Thyroid gland (tissue), 4 donors: ENCODE results near the gene BICD2. TPM values are rescaled to one million over a fixed set of nuclear protein-coding genes. Genes with fewer than 3 reads are reported as not detected.
"Not testable (repeated sequence)": the region's sequence is repeated elsewhere in the genome, so short reads cannot be mapped to it uniquely, and the experiment has no call there.

Source experiments
- DNase-seq, 2 donors: peaks; one replicate each; pipeline ENCODE4 v3.0.0-alpha.2; 2019
- H3K27ac ChIP-seq, 3 donors: fragments of 200-600 bp; sonication (generic); 1 replicate in 2 of 3; 2 replicates in 1 of 3; pipeline ENCODE4 v1.5.1; 2016 to 2019; ENCODE audit warnings: mild to moderate bottlenecking in 1 of 3, moderate library complexity in 1 of 3
- H3K27me3 ChIP-seq: fragments of 200-600 bp; sonication (generic); one replicate; pipeline ENCODE4 v1.5.1; 2019
- H3K36me3 ChIP-seq, 2 donors: fragments of 200-600 bp; sonication (generic); one replicate each; pipeline ENCODE4 v1.5.1; 2016 to 2019
- H3K4me1 ChIP-seq, 2 donors: fragments of 200-600 bp; sonication (generic); one replicate each; pipeline ENCODE4 v1.5.1; 2017 to 2019
- H3K4me3 ChIP-seq, 3 donors: fragments of 200-600 bp; sonication (generic); replicated peaks in 1 of 3; 1 replicate in 2 of 3; 2 replicates in 1 of 3; pipeline ENCODE4 v1.5.1; 2016; ENCODE audit warnings: mild to moderate bottlenecking in 1 of 3
- H3K9me3 ChIP-seq: fragments of 200-600 bp; sonication (generic); one replicate; pipeline ENCODE4 v1.5.1; 2017
- POLR2A ChIP-seq, 2 donors: fragments of 450-650 bp; IDR thresholded peaks; one replicate each; pipeline ENCODE4 v1.6.1; 2017; ENCODE audit warnings: antibody characterized with exemption in 2 of 2, mild to moderate bottlenecking in 2 of 2, moderate library complexity in 1 of 2
- WGBS, 2 donors: methylation state at CpG; one replicate each; pipeline ENCODE4 v1.1.5; 2017; 5-methylcytosine and 5-hydroxymethylcytosine counted together
- intact Hi-C: fragments of 100-400 bp; cut with DNase I; formaldehyde crosslinking; loops from one replicate; pipeline ENCODE4 v1.15.1; 2023
- total RNA-seq, 4 donors: library from RNA; depleted of rRNA; stranded (reverse); fragments of >200 nt; gene quantifications; one replicate each; pipeline ENCODE4 v1.2.3, GENCODE V29; 2016
- TF ChIP-seq, protein P1 (sequence below), 6 experiments: fragments of 200-600 bp in 3 of 6; fragments of 450-650 bp in 3 of 6; sonication (generic) in 3 of 6; IDR thresholded peaks; one replicate each; pipeline ENCODE4 v1.5.1; 2016 to 2019; ENCODE audit warnings: antibody characterized with exemption in 6 of 6, mild to moderate bottlenecking in 2 of 6, inconsistent platforms in 1 of 6, moderate library complexity in 1 of 6

Gene BICD2
- total RNA-seq, 4 donors from 2014 or later: 26.1 to 33.3 (median 28.2) TPM

DNA sequence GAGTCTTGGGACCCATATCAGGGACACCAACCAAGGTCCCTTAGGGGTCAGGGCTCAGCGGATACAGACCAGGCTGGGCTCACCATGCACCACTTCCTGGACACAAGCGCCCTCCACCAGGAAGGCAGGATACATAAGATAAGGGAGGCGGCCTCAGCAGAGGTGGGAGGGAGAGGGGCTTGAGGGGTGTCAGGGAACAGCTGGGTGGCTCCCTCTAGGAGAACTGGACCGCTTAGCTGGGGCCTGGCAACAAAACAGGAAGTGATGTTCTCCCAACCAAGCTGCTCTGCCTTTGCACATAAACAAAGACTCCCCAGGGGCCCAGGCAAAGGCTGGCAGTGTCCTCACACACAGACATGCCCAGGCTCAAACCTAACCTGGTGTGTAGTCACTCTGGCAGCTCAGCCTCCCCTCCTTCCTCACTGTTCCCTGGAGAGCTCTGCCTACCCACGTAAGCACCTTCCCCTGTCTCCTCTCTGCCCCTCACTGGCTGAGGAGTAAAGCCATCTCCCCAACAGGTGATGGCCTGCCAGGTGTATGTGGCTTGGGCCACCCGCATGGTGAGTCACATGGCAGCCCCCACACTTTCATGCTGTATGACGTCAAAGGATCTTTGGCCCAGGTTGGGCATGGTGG lies 5.8 kb upstream of the BICD2 start:
- Histone ChIP-seq H3K36me3 (no peaks in the 10 kb centered on the region), H3K4me3 (no peak overlapping the region), H3K27ac (no peak overlapping the region), H3K9me3 (no peaks in the 10 kb centered on the region), H3K4me1 (peaks cover 0 to 6% of the 10 kb centered on the region in 2 donors), H3K27me3 (no peaks in the 10 kb centered on the region)
- TF ChIP-seq, protein P1, sequence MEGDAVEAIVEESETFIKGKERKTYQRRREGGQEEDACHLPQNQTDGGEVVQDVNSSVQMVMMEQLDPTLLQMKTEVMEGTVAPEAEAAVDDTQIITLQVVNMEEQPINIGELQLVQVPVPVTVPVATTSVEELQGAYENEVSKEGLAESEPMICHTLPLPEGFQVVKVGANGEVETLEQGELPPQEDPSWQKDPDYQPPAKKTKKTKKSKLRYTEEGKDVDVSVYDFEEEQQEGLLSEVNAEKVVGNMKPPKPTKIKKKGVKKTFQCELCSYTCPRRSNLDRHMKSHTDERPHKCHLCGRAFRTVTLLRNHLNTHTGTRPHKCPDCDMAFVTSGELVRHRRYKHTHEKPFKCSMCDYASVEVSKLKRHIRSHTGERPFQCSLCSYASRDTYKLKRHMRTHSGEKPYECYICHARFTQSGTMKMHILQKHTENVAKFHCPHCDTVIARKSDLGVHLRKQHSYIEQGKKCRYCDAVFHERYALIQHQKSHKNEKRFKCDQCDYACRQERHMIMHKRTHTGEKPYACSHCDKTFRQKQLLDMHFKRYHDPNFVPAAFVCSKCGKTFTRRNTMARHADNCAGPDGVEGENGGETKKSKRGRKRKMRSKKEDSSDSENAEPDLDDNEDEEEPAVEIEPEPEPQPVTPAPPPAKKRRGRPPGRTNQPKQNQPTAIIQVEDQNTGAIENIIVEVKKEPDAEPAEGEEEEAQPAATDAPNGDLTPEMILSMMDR (IDR thresholded peaks at IDR 0.05): no peak
- no peak for TF ChIP-seq POLR2A (IDR thresholded peaks at IDR 0.05)
- intact Hi-C loops: no loop called here
- WGBS, 2 donors: 66 to 68% methylated on average over 7 of the region's 7 CpGs
- peak in 1 of 2 donors; percentile 5 for DNase-seq

DNA sequence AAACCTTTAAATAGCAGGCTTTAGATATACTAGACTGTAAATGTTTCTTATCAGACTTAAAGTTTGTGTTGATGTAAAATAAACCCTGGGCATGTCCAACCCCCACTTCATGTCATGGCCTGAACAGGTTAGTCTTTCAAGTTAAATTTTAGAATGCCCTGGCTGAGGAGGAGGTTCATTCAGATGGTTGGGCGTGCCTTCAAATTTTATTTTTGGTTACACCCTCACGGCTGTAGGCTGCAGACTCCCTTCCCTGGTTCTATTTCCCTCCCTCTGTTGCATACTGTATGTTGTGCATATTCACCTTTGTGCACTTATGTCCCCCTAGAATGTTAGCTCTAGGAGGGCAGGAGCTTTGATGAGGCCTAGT lies 5.3 kb upstream of the BICD2 start:
- TF ChIP-seq POLR2A (IDR thresholded peaks at IDR 0.05): no peak
- TF ChIP-seq, protein P1 (IDR thresholded peaks at IDR 0.05): no peak
- no peaks in the 10 kb centered on the region for H3K27me3 ChIP-seq
- no peak overlapping the region for H3K27ac ChIP-seq
- H3K36me3 ChIP-seq: no peaks in the 10 kb centered on the region
- no peaks in the 10 kb centered on the region for H3K9me3 ChIP-seq
- WGBS, 2 donors: 69% methylated on average over 2 of the region's 2 CpGs
- H3K4me3 ChIP-seq: no peak overlapping the region
- peaks cover 0 to 6% of the 10 kb centered on the region in 2 donors for H3K4me1 ChIP-seq
- no peak for DNase-seq
- intact Hi-C loops: loop anchor here (5.0 kb wide), 1 partner anchor 103 kb away; no protein-coding TSS in a partner anchor

DNA sequence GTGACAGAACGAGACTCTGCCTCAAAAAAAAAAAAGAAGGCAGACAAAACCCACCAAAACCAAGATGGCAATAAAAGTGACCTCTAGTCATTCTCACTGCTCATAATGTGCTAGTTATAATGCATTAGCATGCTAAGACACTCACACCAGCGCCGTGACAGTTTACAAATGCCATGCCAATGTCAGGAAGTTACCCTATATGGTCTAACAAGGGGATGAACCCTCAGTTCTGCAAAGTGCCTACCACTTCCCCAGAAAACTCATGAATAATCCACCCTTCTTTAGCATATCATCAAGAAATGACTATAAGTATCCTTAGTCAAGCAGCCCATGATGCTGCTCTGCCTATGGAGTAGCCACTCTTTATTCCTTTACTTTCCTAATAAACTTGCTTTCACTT lies 4.7 kb upstream of the BICD2 start:
- DNase-seq: no peak
- H3K9me3 ChIP-seq: no peaks in the 10 kb centered on the region
- H3K4me1 ChIP-seq: peaks cover 0 to 6% of the 10 kb centered on the region in 2 donors
- TF ChIP-seq, protein P1 (IDR thresholded peaks at IDR 0.05): no peak
- TF ChIP-seq POLR2A (IDR thresholded peaks at IDR 0.05): no peak
- no peaks in the 10 kb centered on the region for H3K36me3 ChIP-seq
- H3K27ac ChIP-seq: no peak overlapping the region
- 79 to 86% methylated on average over 3 of the region's 3 CpGs for WGBS, 2 donors
- no peak overlapping the region for H3K4me3 ChIP-seq
- intact Hi-C loops: loop anchor here (5.0 kb wide), 1 partner anchor 102 kb away; no protein-coding TSS in a partner anchor
- no peaks in the 10 kb centered on the region for H3K27me3 ChIP-seq

DNA sequence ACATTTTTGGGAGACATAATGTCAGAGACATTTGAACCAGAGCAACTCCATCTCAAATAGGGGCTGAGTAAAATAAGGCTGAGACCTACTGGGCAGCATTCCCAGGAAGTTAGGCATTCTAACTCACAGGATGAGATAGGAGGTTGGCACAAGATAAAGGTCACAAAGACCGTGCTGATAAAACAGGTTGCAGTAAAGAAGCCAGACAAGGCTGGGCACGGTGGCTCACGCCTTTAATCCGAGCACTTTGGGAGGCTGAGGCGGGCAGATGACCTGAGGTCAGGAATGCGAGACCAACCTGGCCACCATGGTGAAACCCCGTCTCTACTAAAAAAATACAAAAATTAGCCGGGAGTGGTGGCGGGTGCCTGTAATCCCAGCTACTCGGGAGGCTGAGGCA lies 4.2 kb upstream of the BICD2 start:
- H3K4me1 ChIP-seq, H3K9me3 ChIP-seq, H3K4me3 ChIP-seq, H3K27me3 ChIP-seq, DNase-seq, H3K27ac ChIP-seq, H3K36me3 ChIP-seq: not testable (repeated sequence)
- 83 to 88% methylated on average over 10 of the region's 10 CpGs for WGBS, 2 donors
- intact Hi-C loops: loop anchor here (5.0 kb wide), 1 partner anchor 102 kb away; no protein-coding TSS in a partner anchor

DNA sequence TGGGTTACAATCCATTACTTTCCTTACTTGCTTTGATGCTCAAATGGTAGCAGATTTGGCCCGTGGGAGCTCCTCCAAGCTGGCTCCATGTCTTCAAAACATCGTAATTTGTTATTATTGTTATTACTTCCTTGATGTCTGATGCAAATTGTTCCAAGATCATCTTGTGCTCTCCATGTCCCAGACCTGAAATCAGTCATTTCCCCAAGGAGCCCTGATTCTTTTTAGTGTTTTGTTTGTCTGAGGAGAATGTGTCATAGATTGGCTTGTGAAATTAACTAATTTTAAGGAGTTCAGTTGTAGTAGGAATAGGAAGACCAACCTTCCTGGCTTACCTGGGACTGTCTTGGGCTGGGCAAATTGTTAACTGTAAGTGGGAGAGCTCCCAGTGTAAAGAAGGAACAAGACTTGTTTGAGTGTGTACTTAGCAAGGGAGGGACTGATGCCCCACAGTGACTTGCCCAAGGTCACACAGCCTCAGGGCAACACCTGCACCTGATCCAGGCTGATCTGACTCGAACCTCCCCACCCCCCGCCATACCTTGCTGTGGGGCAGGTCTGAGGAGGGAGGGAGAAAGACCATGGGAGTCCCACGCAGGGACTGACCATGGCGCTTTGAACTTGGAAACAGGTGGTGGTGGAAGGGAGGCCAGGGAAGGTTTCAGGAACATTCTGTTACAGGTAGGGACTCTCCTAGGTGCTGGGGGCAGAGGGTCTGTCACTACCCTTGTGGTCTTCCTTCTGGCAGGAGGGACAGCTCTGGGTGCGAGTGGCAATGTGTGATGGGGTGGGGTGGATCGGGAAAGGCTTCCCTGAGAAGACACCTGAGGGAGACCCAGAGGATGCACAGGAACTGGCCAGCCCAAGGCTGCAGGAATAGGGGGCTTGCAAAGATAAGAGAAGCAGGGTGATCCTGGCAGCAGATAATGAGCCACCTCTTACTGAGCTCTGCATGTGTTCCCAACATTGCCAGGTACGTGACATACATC lies 2.7 kb upstream of the BICD2 start:
- H3K27ac ChIP-seq: no peak overlapping the region
- intact Hi-C loops: loop anchor here (5.0 kb wide), 1 partner anchor 100 kb away; no protein-coding TSS in a partner anchor
- 89 to 90% methylated on average over 9 of the region's 9 CpGs for WGBS, 2 donors

More for the DNA sequence above, 2.7 kb upstream of the BICD2 start:
- no peaks in the 10 kb centered on the region for H3K27me3 ChIP-seq
- no peaks in the 10 kb centered on the region for H3K36me3 ChIP-seq
- no peak for DNase-seq
- TF ChIP-seq, protein P1 (IDR thresholded peaks at IDR 0.05): no peak
- TF ChIP-seq POLR2A (IDR thresholded peaks at IDR 0.05): no peak
- H3K9me3 ChIP-seq: no peaks in the 10 kb centered on the region
- no peak overlapping the region for H3K4me3 ChIP-seq
- peaks cover 10 to 20% of the 10 kb centered on the region in 2 donors for H3K4me1 ChIP-seq
